ENCODE results near the gene DEPDC1. TPM values are rescaled to one million over a fixed set of nuclear protein-coding genes. Genes with fewer than 3 reads are reported as not detected.
"Not testable (repeated sequence)": the region's sequence is repeated elsewhere in the genome, so short reads cannot be mapped to it uniquely, and the experiment has no call there.

Gene DEPDC1
- 58.4 and 62.6 TPM in 2 replicates for total RNA-seq (2014; rRNA removed; shearing (Covaris generic))

- peak; percentile 96 for DNase-seq (ENCODE audit: low read depth)
Observed at GRCh38 chr1:68496680-68497357, at the start of gene DEPDC1. Gene DEPDC1, minus strand, starts transcription at chr1:68497082. Its CDS starts 83 bp downstream, at chr1:68496999.

- no peak for DNase-seq (ENCODE audit: low read depth)
Observed at GRCh38 chr1:68544651-68545050, 47.8 kb upstream of the DEPDC1 start.

- peak; percentile 67 for DNase-seq (ENCODE audit: low read depth)
Observed at GRCh38 chr1:68542586-68542985, 45.7 kb upstream of the DEPDC1 start.

GRCh38 chr1:68538941-68539340 lies 42.1 kb upstream of the DEPDC1 start:
- DNase-seq (ENCODE audit: low read depth) = no peak

GRCh38 chr1:68528243-68528642 lies 31.4 kb upstream of the DEPDC1 start:
- DNase-seq (ENCODE audit: low read depth) = peak; percentile 34

GRCh38 chr1:68525781-68526180 lies 28.9 kb upstream of the DEPDC1 start:
- no peak for DNase-seq (ENCODE audit: low read depth)

- no peak for DNase-seq (ENCODE audit: low read depth)
Observed at GRCh38 chr1:68521286-68521685, 24.4 kb upstream of the DEPDC1 start.

- DNase-seq (ENCODE audit: low read depth) = no peak
Observed at GRCh38 chr1:68516066-68516465, 19.2 kb upstream of the DEPDC1 start.

- no peak for DNase-seq (ENCODE audit: low read depth)
Observed at GRCh38 chr1:68511254-68511653, 14.4 kb upstream of the DEPDC1 start.

- peak; percentile 18 for DNase-seq (ENCODE audit: low read depth)
Observed at GRCh38 chr1:68506386-68506785, 9.5 kb upstream of the DEPDC1 start.

GRCh38 chr1:68503085-68503484 lies 6.2 kb upstream of the DEPDC1 start:
- no peak for DNase-seq (ENCODE audit: low read depth)

- DNase-seq (ENCODE audit: low read depth) = no peak
Observed at GRCh38 chr1:68497358-68497698, 446 bp upstream of the DEPDC1 start.

GRCh38 chr1:68495968-68496679 lies 758 bp downstream of the DEPDC1 start:
- peak; percentile 21 for DNase-seq (ENCODE audit: low read depth)

- peak; percentile 23 for DNase-seq (ENCODE audit: low read depth)
Observed at GRCh38 chr1:68495532-68495931, 1.4 kb downstream of the DEPDC1 start.

- DNase-seq (ENCODE audit: low read depth) = no peak
Observed at GRCh38 chr1:68493193-68493592, 3.7 kb downstream of the DEPDC1 start.

- not testable (repeated sequence) for DNase-seq (ENCODE audit: low read depth)
Observed at GRCh38 chr1:68492255-68492654, 4.6 kb downstream of the DEPDC1 start.

GRCh38 chr1:68490046-68490651 lies 6.7 kb downstream of the DEPDC1 start:
- DNase-seq (ENCODE audit: low read depth) = no peak

- DNase-seq (ENCODE audit: low read depth) = no peak
Observed at GRCh38 chr1:68485431-68486022, 11.4 kb downstream of the DEPDC1 start.

GRCh38 chr1:68484618-68485017 lies 12.3 kb downstream of the DEPDC1 start:
- no peak for DNase-seq (ENCODE audit: low read depth)

- no peak for DNase-seq (ENCODE audit: low read depth)
Observed at GRCh38 chr1:68481041-68481440, 15.8 kb downstream of the DEPDC1 start.

GRCh38 chr1:68479501-68479900 lies 17.4 kb downstream of the DEPDC1 start:
- DNase-seq (ENCODE audit: low read depth) = no peak

GRCh38 chr1:68478662-68479061 lies 18.2 kb downstream of the DEPDC1 start:
- DNase-seq (ENCODE audit: low read depth) = no peak

GRCh38 chr1:68476626-68477025 lies 20.3 kb downstream of the DEPDC1 start:
- DNase-seq (ENCODE audit: low read depth) = not testable (repeated sequence)
